Osteoblast (primary cell): Measurements from ENCODE around the gene ZSCAN25. TPM values are rescaled to one million over a fixed set of nuclear protein-coding genes. Genes with fewer than 3 reads are reported as not detected.
"Not testable (repeated sequence)": the region's sequence is repeated elsewhere in the genome, so short reads cannot be mapped to it uniquely, and the experiment has no call there.

Experiments
- DNase-seq: peaks from one replicate; pipeline ENCODE4 v3.0.0; 2011; ENCODE audit warnings: low spot score, mixed read lengths; ENCODE audit not compliant: insufficient read length; ENCODE audit errors: missing footprints
- H2AFZ ChIP-seq: 2 replicates; pipeline ENCODE4 v1.6.0; 2011; ENCODE audit warnings: mild to moderate bottlenecking, low read length
- H3K27ac ChIP-seq: 2 replicates; pipeline ENCODE4 v1.5.1; 2011; ENCODE audit warnings: mild to moderate bottlenecking, low read depth, low read length, moderate library complexity
- H3K27me3 ChIP-seq: 2 replicates; pipeline ENCODE4 v1.6.0; 2012; ENCODE audit warnings: mild to moderate bottlenecking, control low read depth, inconsistent platforms, low read length, moderate library complexity; ENCODE audit not compliant: insufficient read depth
- H3K36me3 ChIP-seq: 2 replicates; pipeline ENCODE4 v1.5.1; 2011; ENCODE audit warnings: mild to moderate bottlenecking, low read length, control low read depth, moderate library complexity; ENCODE audit not compliant: insufficient read depth
- H3K4me1 ChIP-seq: 2 replicates; pipeline ENCODE4 v1.5.1; 2011; ENCODE audit warnings: mild to moderate bottlenecking, low read length, control low read depth, moderate library complexity; ENCODE audit not compliant: insufficient read depth
- H3K4me2 ChIP-seq: 2 replicates; pipeline ENCODE4 v1.6.0; 2011; ENCODE audit warnings: mild to moderate bottlenecking, low read length; ENCODE audit not compliant: insufficient read depth
- H3K4me3 ChIP-seq: fragments of 200-600 bp; sonication (generic); 3 replicates; pipeline ENCODE4 v1.5.1; 2012; ENCODE audit warnings: mild to moderate bottlenecking, low read length, inconsistent platforms; ENCODE audit not compliant: insufficient read depth
- H3K79me2 ChIP-seq: 2 replicates; pipeline ENCODE4 v1.6.0; 2012; ENCODE audit warnings: mild to moderate bottlenecking, low read length, control low read depth, inconsistent platforms; ENCODE audit not compliant: insufficient read depth
- H3K9me3 ChIP-seq: 2 replicates; pipeline ENCODE4 v1.5.1; 2011; ENCODE audit warnings: low read depth, low read length, control low read depth
- H4K20me1 ChIP-seq: 2 replicates; pipeline ENCODE4 v1.6.0; 2012; ENCODE audit warnings: mild to moderate bottlenecking, low read length, control low read depth; ENCODE audit not compliant: insufficient read depth
- CTCF ChIP-seq: IDR thresholded peaks from 2 replicates; pipeline ENCODE4 v1.5.1; 2011; ENCODE audit warnings: mild to moderate bottlenecking, low read depth, low read length, moderate library complexity; ENCODE audit errors: extremely low read depth
- total RNA-seq: library from RNA; depleted of rRNA; stranded (reverse); fragments of >200 nt; gene quantifications from 2 replicates; pipeline ENCODE4 v1.2.3, GENCODE V29; 2012

Gene ZSCAN25
- total RNA-seq, 1 donor = 11.9 TPM

GRCh38 chr7:99629643-99630042, 12.9 kb downstream of the ZSCAN25 start:
- H3K36me3 ChIP-seq = peaks cover 63% of the 10 kb centered on the region
- no peak overlapping the region for H3K27ac ChIP-seq
- H3K79me2 ChIP-seq = no peaks in the 10 kb centered on the region
- TF ChIP-seq CTCF = no peak
- H2AFZ ChIP-seq = no peak overlapping the region
- no peaks in the 10 kb centered on the region for H3K4me1 ChIP-seq
- peaks cover 13% of the 10 kb centered on the region for H4K20me1 ChIP-seq
- no peaks in the 10 kb centered on the region for H3K27me3 ChIP-seq
- H3K4me2 ChIP-seq = no peak overlapping the region
- H3K9me3 ChIP-seq = no peaks in the 10 kb centered on the region
- DNase-seq = no peak
- H3K4me3 ChIP-seq = no peak overlapping the region

GRCh38 chr7:99631295-99632109, 14.8 kb downstream of the ZSCAN25 start:
- H3K9me3 ChIP-seq = no peaks in the 10 kb centered on the region
- no peaks in the 10 kb centered on the region for H3K79me2 ChIP-seq
- H3K36me3 ChIP-seq = peaks cover 46% of the 10 kb centered on the region
- no peaks in the 10 kb centered on the region for H3K27me3 ChIP-seq
- H4K20me1 ChIP-seq = peaks cover 13% of the 10 kb centered on the region
- H2AFZ ChIP-seq = no peak overlapping the region
- H3K27ac ChIP-seq = no peak overlapping the region
- no peaks in the 10 kb centered on the region for H3K4me1 ChIP-seq
- peak; percentile 67 for DNase-seq
- peak; percentile 60 for TF ChIP-seq CTCF
- H3K4me3 ChIP-seq = no peak overlapping the region
- no peak overlapping the region for H3K4me2 ChIP-seq

GRCh38 chr7:99637414-99637813, 20.7 kb downstream of the ZSCAN25 start:
- not testable (repeated sequence) for H3K36me3 ChIP-seq, DNase-seq, H3K4me1 ChIP-seq, H4K20me1 ChIP-seq, H3K79me2 ChIP-seq, H3K27me3 ChIP-seq, H3K4me3 ChIP-seq, H2AFZ ChIP-seq, H3K4me2 ChIP-seq, H3K27ac ChIP-seq, H3K9me3 ChIP-seq

GRCh38 chr7:99638731-99639130, 22.0 kb downstream of the ZSCAN25 start:
- no peaks in the 10 kb centered on the region for H4K20me1 ChIP-seq

More at GRCh38 chr7:99638731-99639130, 22.0 kb downstream of the ZSCAN25 start:
- no peak for DNase-seq
- Histone ChIP-seq H3K27me3 (no peaks in the 10 kb centered on the region), H3K4me2 (no peak overlapping the region), H3K36me3 (no peaks in the 10 kb centered on the region), H3K79me2 (no peaks in the 10 kb centered on the region), H3K27ac (no peak overlapping the region), H3K4me1 (no peaks in the 10 kb centered on the region), H3K9me3 (no peaks in the 10 kb centered on the region), H3K4me3 (no peak overlapping the region), H2AFZ (no peak overlapping the region)
- TF ChIP-seq CTCF = no peak
